Posterior vena cava (tissue), 2 donors: Measurements from ENCODE around the gene SDHD. TPM values are rescaled to one million over a fixed set of nuclear protein-coding genes. Genes with fewer than 3 reads are reported as not detected.
A peak's percentile ranks its signal among the peaks of the same experiment; 100 is the strongest.
"Not testable (repeated sequence)": the region's sequence is repeated elsewhere in the genome, so short reads cannot be mapped to it uniquely, and the experiment has no call there.

Source experiments
- DNase-seq: peaks from one replicate; pipeline ENCODE4 v3.0.0-alpha.2; 2020; ENCODE audit warnings: low spot score
- intact Hi-C, 2 donors: fragments of 100-400 bp; cut with DNase I; formaldehyde crosslinking; loops; one replicate each; pipeline versions ENCODE4 v1.14.1 to v1.14.2; 2022 to 2023
- long read RNA-seq, 2 donors: library from polyadenylated mRNA; unstranded; transcript quantifications; one replicate each; pipeline ENCODE4 v2.0.0, GENCODE V29; 2020 to 2021
- total RNA-seq, 2 donors: library from RNA; stranded (reverse); fragmentation: NEBNext Ultra II Directional; extraction: Animal tissue kit (Norgen Biotek cat#: 25700); gene quantifications; one replicate each; pipeline ENCODE4 v1.2.1, GENCODE V29; 2021
- donor health status: DM: yes; HTN: yes; CAD: no.
- donor health status: DM: yes; HTN: yes; CAD: no.

Gene SDHD
- total RNA-seq: 10 to 100 TPM; 70.5 to 84.5 TPM
- long read RNA-seq, donor 1, transcript SDHD-201 (4 exons, 1,439 nt): major isoform, 39 of 42 reads
- long read RNA-seq, donor 1, partial matches to known transcripts: 1 of 42 reads
- long read RNA-seq, donor 1, other reads (novel, unspliced or antisense): 0 of 42 reads
- long read RNA-seq, donor 2, transcript SDHD-201 (4 exons, 1,439 nt): major isoform, 109 of 119 reads
- long read RNA-seq, donor 2, partial matches to known transcripts: 6 of 119 reads
- long read RNA-seq, donor 2, other reads (novel, unspliced or antisense): 1 of 119 reads

DNA sequence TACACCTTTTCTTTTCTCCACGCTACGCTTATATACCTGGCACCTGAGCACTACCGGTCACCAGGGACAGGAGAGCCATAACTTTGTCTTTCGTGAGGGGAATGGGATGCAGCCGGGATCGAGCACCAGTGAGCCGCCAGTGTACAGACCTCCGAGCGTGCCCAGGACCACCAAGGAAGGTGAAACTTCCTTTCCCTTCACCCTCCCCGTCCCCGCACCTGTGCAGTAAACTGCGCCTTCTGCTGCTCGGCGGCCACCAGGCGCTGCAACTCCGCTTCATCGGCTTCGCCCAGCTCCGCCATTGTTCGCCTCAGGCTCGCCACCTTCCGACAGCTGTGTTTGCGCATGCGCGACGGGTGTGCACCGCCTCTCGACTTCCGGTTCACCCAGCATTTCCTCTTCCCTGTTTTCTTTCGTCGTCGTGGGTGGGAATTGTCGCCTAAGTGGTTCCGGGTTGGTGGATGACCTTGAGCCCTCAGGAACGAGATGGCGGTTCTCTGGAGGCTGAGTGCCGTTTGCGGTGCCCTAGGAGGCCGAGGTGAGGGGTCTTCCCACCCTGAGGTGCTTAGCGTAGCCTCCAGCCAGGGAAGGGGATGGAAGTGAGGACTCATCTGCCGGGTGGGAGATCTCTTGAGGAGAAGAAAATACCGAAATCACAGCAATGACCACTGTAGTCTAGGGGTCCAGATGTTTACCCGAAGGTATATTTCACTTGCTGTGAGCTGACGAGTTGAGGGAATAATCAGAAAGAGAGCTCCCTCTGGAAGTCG lies at the start of gene SDHD, which contains the start of gene TIMM8B:
TSS of gene SDHD (plus strand) at position 452 of the 770 bp plus-strand sequence. CDS start at position 487, 35 bp downstream.
TSS of gene TIMM8B (minus strand) at position 335 of the 770 bp plus-strand sequence. CDS start at position 302, 33 bp downstream.
- intact Hi-C loops: no loop called here
- peak; percentile 98 for DNase-seq

DNA sequence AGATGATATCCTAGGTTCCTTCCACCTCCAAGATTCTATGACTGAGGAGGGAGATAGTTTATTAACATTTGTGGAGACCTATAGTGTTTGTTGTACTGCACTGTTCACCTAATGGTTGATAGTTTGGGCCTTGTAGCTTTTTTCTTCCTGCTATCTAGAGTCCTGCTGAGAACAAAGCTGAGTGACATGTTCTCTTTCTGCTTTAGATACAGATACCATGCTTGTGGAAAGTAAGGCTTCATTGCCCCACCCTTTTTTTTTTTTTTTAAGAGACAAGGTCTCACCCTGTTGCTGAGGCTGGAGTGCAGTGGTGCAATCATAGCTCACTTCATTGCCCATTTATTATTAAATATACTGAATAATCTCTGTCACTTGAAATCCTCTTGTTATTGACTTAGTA lies 49.1 kb upstream of the SDHD start:
- intact Hi-C loops: no loop called here
- no peak for DNase-seq

DNA sequence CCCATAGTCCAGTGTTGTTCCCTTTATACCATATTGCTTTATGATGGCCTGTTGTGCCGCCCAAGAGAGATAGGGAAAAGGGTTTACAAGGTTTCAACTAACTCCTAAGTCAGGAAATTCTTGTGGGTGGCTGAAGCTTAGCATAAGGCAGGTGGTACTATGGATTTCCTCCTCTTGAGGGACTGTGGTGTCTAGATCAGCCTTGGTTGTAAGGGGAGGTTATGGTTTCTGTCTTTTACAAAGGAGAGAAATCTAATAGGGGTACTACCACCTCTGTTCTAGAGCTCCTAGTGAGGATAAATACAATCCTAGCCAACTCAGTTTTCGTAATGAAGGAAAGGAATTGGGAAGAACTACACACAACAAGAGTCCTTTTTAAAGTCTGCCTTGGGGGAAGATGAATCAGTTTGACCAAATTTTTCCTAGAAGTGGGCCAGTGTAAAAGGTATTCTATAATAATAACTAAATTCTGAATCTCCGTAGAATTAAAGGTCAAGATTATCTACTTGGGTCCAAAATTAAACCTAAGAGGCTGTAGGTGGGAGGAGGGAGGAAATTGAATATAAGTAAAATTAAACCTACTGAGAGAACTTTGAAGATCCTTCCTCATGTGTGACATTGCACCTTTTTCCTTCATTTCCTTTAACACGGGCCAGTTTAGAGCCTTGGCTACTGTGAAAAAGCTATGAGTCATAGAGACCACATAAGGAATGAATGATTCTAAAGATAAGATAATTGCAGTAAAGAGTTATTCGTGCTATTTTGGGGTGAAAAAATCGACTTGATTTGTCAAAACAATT lies 44.3 kb upstream of the SDHD start:
- intact Hi-C loops: no loop called here
- no peak for DNase-seq

- DNase-seq: no peak
- intact Hi-C loops: no loop called here
Observed at GRCh38 chr11:112042961-112043304, 43.7 kb upstream of the SDHD start.

DNA sequence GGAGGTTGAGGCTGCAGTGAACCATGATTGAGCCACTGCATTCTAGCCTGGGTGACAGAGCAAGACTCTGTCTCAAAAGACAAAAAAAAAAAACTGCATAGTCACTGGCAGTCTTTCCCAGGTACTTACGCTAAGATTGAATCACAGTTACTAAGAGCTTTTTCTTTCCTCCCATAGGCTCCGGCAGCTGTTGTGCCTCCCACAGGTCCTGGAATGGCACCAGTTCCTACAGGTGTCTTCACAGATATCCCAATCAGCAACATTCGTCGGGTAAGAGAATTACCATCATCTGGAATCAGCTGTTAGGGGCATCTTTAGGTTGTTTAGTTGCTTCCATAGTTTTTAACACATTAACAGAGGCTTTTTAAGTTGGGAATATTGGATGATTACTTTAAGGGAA lies 41.7 kb upstream of the SDHD start:
- intact Hi-C loops: no loop called here
- DNase-seq: no peak

GRCh38 chr11:112046647-112047046 lies 40.0 kb upstream of the SDHD start:
- intact Hi-C loops, DNase-seq: not testable (repeated sequence)

GRCh38 chr11:112048256-112048655 lies 38.4 kb upstream of the SDHD start:
- intact Hi-C loops, DNase-seq: not testable (repeated sequence)

DNA sequence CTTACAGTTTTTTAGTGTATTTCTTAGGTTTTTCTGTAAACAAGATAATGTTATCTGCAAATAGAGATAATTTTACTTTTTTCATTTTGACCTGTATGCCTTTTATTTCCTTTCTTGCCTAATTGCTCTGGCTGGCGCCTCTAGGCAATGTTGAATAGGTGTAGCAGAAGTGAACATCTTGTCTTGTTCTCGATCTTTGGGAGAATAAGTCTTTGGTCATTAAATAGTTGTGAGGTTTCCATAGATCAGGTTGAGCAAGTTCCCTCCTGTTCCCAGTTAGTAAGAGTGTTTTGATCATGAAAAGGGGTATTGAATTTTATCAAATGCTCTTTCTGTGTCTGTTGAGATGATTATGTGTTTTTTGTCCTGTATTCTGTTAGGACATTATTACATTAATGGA lies 36.9 kb upstream of the SDHD start:
- DNase-seq: no peak
- intact Hi-C loops: no loop called here

DNA sequence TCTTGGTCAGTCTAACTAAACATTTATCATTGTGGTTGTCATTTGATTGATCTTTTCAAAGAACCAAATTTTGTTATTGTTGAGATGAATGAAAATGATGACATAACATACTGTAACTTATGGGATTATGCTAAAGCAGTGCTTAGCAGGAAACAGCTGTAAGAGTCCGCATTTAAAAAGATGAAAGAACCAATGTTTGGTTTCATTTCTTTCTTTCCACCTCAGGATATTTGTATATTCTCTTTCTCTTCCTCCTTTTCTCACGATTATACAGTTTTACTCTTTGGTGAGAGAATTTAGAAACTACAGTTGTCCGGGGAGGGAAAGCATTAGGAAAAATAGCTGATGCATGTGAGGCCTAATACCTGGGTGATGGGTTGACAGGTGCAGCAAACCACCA lies 36.0 kb upstream of the SDHD start:
- DNase-seq: no peak
- intact Hi-C loops: no loop called here

- no peak for DNase-seq
- intact Hi-C loops: no loop called here
Observed at GRCh38 chr11:112051768-112052167, 34.9 kb upstream of the SDHD start.

DNA sequence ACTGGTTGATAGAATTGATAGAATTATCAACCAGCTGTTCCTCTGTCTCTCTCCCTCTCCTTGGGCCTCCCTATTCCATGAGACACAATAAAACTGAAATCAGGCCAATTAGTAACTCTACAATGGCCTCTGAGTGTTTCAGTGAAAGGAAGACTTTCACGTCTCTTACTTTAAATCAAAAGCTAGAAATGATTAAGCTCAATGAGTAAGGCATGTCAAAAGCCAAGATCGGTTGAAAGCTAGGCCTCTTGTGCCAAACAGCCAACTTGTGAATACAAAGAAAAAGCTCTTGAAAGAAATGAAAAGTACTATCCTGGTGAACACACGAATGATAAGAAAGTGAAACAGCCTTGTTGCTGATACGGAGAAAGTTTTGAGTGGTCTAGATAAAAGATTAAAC lies 29.5 kb upstream of the SDHD start:
- no peak for DNase-seq
- intact Hi-C loops: no loop called here

DNA sequence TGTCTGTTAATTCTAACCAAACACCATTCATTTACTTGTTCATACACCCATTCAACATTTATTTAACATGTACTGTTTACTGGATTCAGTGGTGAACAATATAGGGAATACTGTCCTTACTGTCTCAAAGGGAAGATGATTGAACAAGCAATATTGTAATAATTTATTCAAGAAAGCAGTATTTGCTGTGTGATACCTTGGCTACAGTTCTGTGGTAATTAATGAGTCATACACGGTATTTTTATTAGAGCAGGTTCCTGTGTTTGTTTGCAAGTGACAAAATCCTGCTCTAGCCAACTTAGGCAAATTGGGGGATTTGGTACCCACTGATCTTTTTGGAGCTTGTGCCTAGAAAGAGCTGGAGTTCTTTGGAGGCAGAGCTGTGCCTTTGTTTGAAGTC lies 28.6 kb upstream of the SDHD start:
- no peak for DNase-seq
- intact Hi-C loops: no loop called here

DNA sequence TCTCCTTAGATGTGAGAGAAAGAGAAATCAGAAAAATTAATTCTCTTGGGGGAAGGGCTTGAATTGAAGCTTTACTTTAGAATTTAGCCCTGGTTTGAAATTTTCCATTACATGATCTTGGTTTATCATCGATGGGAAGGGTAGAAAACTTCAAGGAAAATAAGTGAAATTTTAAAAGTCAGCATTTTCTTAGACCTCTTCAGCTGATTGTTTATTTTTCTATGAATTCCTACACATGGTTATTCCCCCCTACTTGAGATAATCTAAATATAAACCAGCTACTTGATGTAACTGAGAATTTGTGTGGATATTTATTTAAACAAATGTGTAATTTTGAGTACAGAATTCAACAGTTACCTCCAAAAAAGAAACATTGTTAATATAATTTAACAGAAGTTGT lies 23.8 kb upstream of the SDHD start:
- no peak for DNase-seq
- intact Hi-C loops: no loop called here

- intact Hi-C loops: no loop called here
- peak; percentile 91 for DNase-seq
Observed at GRCh38 chr11:112073941-112074811, 12.5 kb upstream of the SDHD start, which contains the start of the genes NKAPD1 and PIH1D2. NKAPD1 (plus strand) TSS chr11:112074299; CDS start chr11:112075575, 1,276 bp downstream. PIH1D2 (minus strand) TSS chr11:112074017; CDS start chr11:112073174, 843 bp downstream.

- intact Hi-C loops: no loop called here
- no peak for DNase-seq
Observed at GRCh38 chr11:112082729-112083128, 3.9 kb upstream of the SDHD start.

- DNase-seq: no peak
- intact Hi-C loops: no loop called here
Observed at GRCh38 chr11:112085822-112086421, 751 bp upstream of the SDHD start.

GRCh38 chr11:112087212-112087611 lies 539 bp downstream of the SDHD start:
- DNase-seq: no peak
- intact Hi-C loops: no loop called here

DNA sequence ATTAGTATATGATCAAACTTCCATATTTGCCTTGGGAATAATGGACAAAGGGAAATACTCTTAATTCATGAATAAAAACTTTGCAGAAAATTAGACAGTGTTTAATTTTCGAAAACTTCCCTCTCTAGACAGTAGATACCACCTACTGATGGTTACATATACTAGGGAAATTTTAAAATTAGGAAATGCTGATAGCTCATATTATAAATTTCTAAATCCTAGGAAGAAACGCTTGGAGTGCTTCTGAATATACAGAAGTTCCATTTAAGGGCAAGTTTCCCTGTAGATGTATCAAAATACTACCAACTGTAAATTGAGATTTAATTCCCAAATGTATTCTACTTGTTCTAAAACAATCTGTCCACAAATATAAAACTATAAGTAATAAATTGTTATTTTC lies 8.6 kb downstream of the SDHD start:
- DNase-seq, intact Hi-C loops: not testable (repeated sequence)

DNA sequence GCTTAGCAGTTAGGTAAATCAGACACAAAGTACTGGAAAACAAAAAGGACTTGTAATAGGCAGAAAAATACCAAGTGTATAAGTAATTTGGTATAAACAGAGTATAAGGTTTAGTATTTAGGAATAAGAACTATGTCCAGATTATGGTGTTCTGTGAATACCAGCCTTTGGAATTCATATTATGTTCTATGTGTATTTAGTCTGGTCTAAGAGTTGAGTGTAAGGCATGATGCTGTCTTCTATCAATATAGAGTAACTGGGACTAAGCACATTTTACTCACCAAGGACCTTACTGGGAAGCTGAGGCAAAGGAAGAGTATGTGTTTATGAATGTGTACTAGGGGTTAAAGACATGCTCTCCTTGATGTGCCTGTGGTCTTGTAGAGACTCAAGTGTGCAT lies 9.5 kb downstream of the SDHD start:
- intact Hi-C loops: no loop called here
- no peak for DNase-seq
